Stimulated activated CD4-positive, alpha-beta T cell treated with anti-CD3 and anti-CD28 coated beads, Interleukin-12 subunit alpha, Interleukin-12 subunit beta, amount 100 ng/mL, for 48 hours (primary cell): ENCODE results near the gene TTBK2.

Experiments used
- DNase-seq, 3 donors: peaks; one replicate each; pipeline ENCODE4 v3.0.0-alpha.2; 2020; ENCODE audit warnings: low read depth in 2 of 3, low spot score in 1 of 3

TTBK2 gene

GRCh38 chr15:42695527-42696071 lies 225.0 kb downstream of the TTBK2 start:
- no peak for DNase-seq

GRCh38 chr15:42694398-42694797 lies 226.2 kb downstream of the TTBK2 start:
- no peak for DNase-seq

- DNase-seq, result no peak
These were observed 226.6 kb downstream of the TTBK2 start for GRCh38 chr15:42693942-42694341.

GRCh38 chr15:42693496-42693895 lies 227.1 kb downstream of the TTBK2 start:
- DNase-seq, result no peak

- DNase-seq, result no peak
These were observed 227.6 kb downstream of the TTBK2 start for GRCh38 chr15:42692997-42693396.

GRCh38 chr15:42692536-42692935 lies 228.0 kb downstream of the TTBK2 start:
- no peak for DNase-seq

- no peak for DNase-seq
These were observed 228.8 kb downstream of the TTBK2 start for GRCh38 chr15:42691770-42692169.

GRCh38 chr15:42691308-42691707 lies 229.3 kb downstream of the TTBK2 start:
- DNase-seq, result no peak
